Neural cell (in vitro differentiated cells): ENCODE measurements around the gene MAD1L1. TPM values are rescaled to one million over a fixed set of nuclear protein-coding genes. Genes with fewer than 3 reads are reported as not detected.

Source experiments
- H2AFZ ChIP-seq: fragments of 200-600, 300-800 bp; sonication (generic), shearing (Covaris generic); 2 replicates; pipeline ENCODE4 v1.6.0; 2014; ENCODE audit warnings: low read depth, mild to moderate bottlenecking, antibody characterized with exemption, low read length, moderate library complexity
- H3F3A ChIP-seq: fragments of 200-600 bp; shearing (Covaris generic); 2 replicates; pipeline ENCODE4 v1.6.1; 2016; ENCODE audit warnings: mild to moderate bottlenecking, moderate library complexity, mixed read lengths, antibody characterized with exemption, low read length; ENCODE audit not compliant: insufficient read depth, poor library complexity, severe bottlenecking
- H3K27ac ChIP-seq: fragments of 200-600, 300-800 bp; sonication (generic), shearing (Covaris generic); 2 replicates; pipeline ENCODE4 v1.5.1; 2014; ENCODE audit warnings: mild to moderate bottlenecking, low read length, moderate library complexity
- H3K27me3 ChIP-seq: fragments of 300-800, 200-600 bp; sonication (generic), shearing (Covaris generic); 2 replicates; pipeline ENCODE4 v1.6.0; 2014; ENCODE audit warnings: mild to moderate bottlenecking, low read depth, low read length, moderate library complexity; ENCODE audit not compliant: insufficient read depth
- H3K36me3 ChIP-seq: fragments of 300-800, 200-600 bp; sonication (generic), shearing (Covaris generic); 2 replicates; pipeline ENCODE4 v1.5.1; 2014; ENCODE audit warnings: mild to moderate bottlenecking, antibody characterized with exemption, low read length, moderate library complexity; ENCODE audit not compliant: insufficient read depth
- H3K4me2 ChIP-seq: fragments of 300-800, 200-600 bp; sonication (generic), shearing (Covaris generic); 2 replicates; pipeline ENCODE4 v1.6.0; 2014; ENCODE audit warnings: mild to moderate bottlenecking, low read length
- H3K4me3 ChIP-seq: fragments of 300-800, 200-600 bp; sonication (generic), shearing (Covaris generic); 2 replicates; pipeline ENCODE4 v1.5.1; 2014; ENCODE audit warnings: mild to moderate bottlenecking, low read length, moderate library complexity
- H3K79me2 ChIP-seq: fragments of 200-600 bp; shearing (Covaris generic); replicated peaks from 2 replicates; pipeline ENCODE4 v1.6.0; 2014; ENCODE audit warnings: mild to moderate bottlenecking, low read length, moderate library complexity; ENCODE audit not compliant: insufficient read depth
- H3K9ac ChIP-seq: fragments of 300-800, 200-600 bp; sonication (generic), shearing (Covaris generic); 2 replicates; pipeline ENCODE4 v1.6.1; 2016; ENCODE audit warnings: mild to moderate bottlenecking, low read length, mixed read lengths
- H3K9me2 ChIP-seq: fragments of 200-600 bp; shearing (Covaris generic); 2 replicates; pipeline ENCODE4 v1.6.1; 2016; ENCODE audit warnings: mild to moderate bottlenecking, low read length, mixed read lengths; ENCODE audit not compliant: insufficient read depth
- H3K9me3 ChIP-seq: fragments of 200-600, 300-800 bp; sonication (generic), shearing (Covaris generic); 2 replicates; pipeline ENCODE4 v1.6.1; 2016; ENCODE audit warnings: mild to moderate bottlenecking, mixed run types, low read length, moderate library complexity, mixed read lengths
- H4K20me1 ChIP-seq: fragments of 200-600 bp; shearing (Covaris generic); 2 replicates; pipeline ENCODE4 v1.6.1; 2016; ENCODE audit warnings: mild to moderate bottlenecking, mixed run types; ENCODE audit not compliant: insufficient read depth
- EP300 ChIP-seq: fragments of 450-650 bp; conservative IDR thresholded peaks from 2 replicates; pipeline ENCODE4 v1.6.1; 2014; ENCODE audit warnings: antibody characterized with exemption, mild to moderate bottlenecking, moderate library complexity; ENCODE audit not compliant: poor library complexity, severe bottlenecking
- EZH2 ChIP-seq: fragments of 200-600, 300-800 bp; shearing (Covaris generic), sonication (generic); IDR thresholded peaks from 2 replicates; pipeline ENCODE4 v1.6.1; 2014; ENCODE audit warnings: antibody characterized with exemption, low read length, borderline replicate concordance, mild to moderate bottlenecking; ENCODE audit not compliant: insufficient read depth, poor library complexity, severe bottlenecking
- MXI1 ChIP-seq: fragments of 450-650 bp; conservative IDR thresholded peaks from 2 replicates; pipeline ENCODE4 v1.6.1; 2014; ENCODE audit warnings: antibody characterized with exemption, mild to moderate bottlenecking; ENCODE audit not compliant: poor library complexity, severe bottlenecking
- POLR2AphosphoS5 ChIP-seq: IDR thresholded peaks from 2 replicates; pipeline ENCODE4 v1.6.1; 2012
- RAD21 ChIP-seq: fragments of 450-650 bp; conservative IDR thresholded peaks from 2 replicates; pipeline ENCODE4 v1.6.1; 2014; ENCODE audit warnings: antibody characterized with exemption, mild to moderate bottlenecking, moderate library complexity
- SMC3 ChIP-seq: fragments of 450-650 bp; conservative IDR thresholded peaks from 2 replicates; pipeline ENCODE4 v1.6.1; 2014; ENCODE audit warnings: antibody characterized with exemption, mild to moderate bottlenecking, moderate library complexity; ENCODE audit not compliant: poor library complexity
- TAF1 ChIP-seq: IDR thresholded peaks from 2 replicates; pipeline ENCODE4 v1.6.1; 2012; ENCODE audit warnings: low read depth
- polyA plus RNA-seq: library from polyadenylated mRNA; depleted of rRNA; stranded (reverse); fragments of >200 nt; gene quantifications from 2 replicates; pipeline ENCODE4 v1.2.3, GENCODE V29; 2014
- TF ChIP-seq, protein P1 (sequence below): fragments of 450-650 bp; IDR thresholded peaks from 2 replicates; pipeline ENCODE4 v1.5.1; 2014; ENCODE audit warnings: antibody characterized with exemption, mild to moderate bottlenecking, moderate library complexity; ENCODE audit not compliant: poor library complexity, severe bottlenecking
- TF ChIP-seq, protein P2 (sequence below): IDR thresholded peaks from 2 replicates; pipeline ENCODE4 v1.6.1; 2012; ENCODE audit warnings: borderline replicate concordance

MAD1L1 gene
- polyA plus RNA-seq, 1 donor from 2014 or later: 31.4 TPM

DNA sequence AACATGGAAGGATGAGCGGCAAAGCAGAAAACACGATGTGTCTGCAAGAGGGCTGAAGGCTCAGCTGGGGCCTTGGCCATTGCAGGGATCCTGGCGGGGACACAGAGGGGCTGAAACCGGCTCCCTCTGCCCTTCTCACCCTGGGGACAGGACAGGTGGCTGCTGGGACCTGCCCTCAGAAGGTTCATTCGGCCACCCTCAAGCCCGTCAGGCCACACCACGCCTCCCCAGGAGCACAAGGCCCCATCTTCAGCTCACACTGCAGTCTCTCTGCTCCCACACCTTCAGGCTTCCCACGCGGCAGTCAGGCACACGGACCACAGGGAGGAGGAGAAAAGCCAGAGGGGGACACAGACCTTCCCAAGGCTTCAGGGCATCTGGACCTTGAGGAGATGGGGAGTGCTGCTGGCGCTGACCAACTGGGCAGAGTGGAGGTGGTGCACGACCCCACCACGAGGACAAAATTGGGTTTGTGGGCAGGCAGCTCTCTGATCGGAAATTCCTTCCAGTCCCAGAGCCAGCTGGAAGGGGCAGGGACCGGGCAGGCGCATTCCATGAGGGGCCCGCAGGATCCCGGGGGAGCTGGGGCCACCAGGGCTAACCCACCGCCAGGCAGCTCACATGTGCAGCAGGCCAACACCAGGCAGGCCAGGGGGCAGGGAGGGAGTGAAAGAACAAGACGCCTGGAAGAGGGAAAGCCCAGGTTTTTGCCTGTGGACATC lies 104.0 kb downstream of the MAD1L1 start:
- TF ChIP-seq POLR2AphosphoS5 (no peak), SMC3 (no peak), EP300 (no peak), MXI1 (no peak), RAD21 (no peak), TAF1 (no peak), EZH2 (no peak)
- TF ChIP-seq, protein P1, sequence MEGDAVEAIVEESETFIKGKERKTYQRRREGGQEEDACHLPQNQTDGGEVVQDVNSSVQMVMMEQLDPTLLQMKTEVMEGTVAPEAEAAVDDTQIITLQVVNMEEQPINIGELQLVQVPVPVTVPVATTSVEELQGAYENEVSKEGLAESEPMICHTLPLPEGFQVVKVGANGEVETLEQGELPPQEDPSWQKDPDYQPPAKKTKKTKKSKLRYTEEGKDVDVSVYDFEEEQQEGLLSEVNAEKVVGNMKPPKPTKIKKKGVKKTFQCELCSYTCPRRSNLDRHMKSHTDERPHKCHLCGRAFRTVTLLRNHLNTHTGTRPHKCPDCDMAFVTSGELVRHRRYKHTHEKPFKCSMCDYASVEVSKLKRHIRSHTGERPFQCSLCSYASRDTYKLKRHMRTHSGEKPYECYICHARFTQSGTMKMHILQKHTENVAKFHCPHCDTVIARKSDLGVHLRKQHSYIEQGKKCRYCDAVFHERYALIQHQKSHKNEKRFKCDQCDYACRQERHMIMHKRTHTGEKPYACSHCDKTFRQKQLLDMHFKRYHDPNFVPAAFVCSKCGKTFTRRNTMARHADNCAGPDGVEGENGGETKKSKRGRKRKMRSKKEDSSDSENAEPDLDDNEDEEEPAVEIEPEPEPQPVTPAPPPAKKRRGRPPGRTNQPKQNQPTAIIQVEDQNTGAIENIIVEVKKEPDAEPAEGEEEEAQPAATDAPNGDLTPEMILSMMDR: no peak
- TF ChIP-seq, protein P2, sequence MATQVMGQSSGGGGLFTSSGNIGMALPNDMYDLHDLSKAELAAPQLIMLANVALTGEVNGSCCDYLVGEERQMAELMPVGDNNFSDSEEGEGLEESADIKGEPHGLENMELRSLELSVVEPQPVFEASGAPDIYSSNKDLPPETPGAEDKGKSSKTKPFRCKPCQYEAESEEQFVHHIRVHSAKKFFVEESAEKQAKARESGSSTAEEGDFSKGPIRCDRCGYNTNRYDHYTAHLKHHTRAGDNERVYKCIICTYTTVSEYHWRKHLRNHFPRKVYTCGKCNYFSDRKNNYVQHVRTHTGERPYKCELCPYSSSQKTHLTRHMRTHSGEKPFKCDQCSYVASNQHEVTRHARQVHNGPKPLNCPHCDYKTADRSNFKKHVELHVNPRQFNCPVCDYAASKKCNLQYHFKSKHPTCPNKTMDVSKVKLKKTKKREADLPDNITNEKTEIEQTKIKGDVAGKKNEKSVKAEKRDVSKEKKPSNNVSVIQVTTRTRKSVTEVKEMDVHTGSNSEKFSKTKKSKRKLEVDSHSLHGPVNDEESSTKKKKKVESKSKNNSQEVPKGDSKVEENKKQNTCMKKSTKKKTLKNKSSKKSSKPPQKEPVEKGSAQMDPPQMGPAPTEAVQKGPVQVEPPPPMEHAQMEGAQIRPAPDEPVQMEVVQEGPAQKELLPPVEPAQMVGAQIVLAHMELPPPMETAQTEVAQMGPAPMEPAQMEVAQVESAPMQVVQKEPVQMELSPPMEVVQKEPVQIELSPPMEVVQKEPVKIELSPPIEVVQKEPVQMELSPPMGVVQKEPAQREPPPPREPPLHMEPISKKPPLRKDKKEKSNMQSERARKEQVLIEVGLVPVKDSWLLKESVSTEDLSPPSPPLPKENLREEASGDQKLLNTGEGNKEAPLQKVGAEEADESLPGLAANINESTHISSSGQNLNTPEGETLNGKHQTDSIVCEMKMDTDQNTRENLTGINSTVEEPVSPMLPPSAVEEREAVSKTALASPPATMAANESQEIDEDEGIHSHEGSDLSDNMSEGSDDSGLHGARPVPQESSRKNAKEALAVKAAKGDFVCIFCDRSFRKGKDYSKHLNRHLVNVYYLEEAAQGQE: no peak
- Histone ChIP-seq H3K4me3 (no peak overlapping the region), H4K20me1 (no peaks in the 10 kb centered on the region), H3K27me3 (no peaks in the 10 kb centered on the region), H3K9me3 (no peaks in the 10 kb centered on the region), H2AFZ (no peak overlapping the region), H3K9ac (no peak overlapping the region), H3F3A (no peaks in the 10 kb centered on the region), H3K36me3 (no peaks in the 10 kb centered on the region), H3K4me2 (no peak overlapping the region), H3K9me2 (no peaks in the 10 kb centered on the region), H3K27ac (no peak overlapping the region), H3K79me2 (no peaks in the 10 kb centered on the region)

DNA sequence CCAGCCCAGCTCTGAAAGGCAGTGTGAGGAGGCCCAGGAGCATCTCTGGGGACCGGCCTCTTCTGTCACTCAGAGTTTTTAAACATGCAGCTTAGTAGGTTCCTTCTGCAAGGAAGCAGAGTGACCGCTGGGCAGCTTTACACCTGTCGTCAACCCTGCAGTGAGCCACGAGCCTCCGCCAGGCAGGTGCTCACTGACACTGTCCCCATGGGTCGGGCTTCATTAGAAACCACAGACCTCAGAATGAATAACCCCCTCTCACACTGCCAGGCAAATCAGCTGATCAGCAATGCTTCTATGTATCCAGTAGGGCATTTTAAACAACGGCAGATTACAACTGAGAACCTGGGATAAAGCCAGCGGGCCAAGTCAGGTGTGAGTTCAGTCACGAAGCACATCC lies 106.1 kb downstream of the MAD1L1 start:
- TF ChIP-seq TAF1 (no peak), MXI1 (no peak), RAD21 (no peak), EP300 (no peak), SMC3 (no peak), EZH2 (no peak), POLR2AphosphoS5 (no peak)
- TF ChIP-seq, protein P2: no peak
- TF ChIP-seq, protein P1: no peak
- H3K9me2 ChIP-seq: no peaks in the 10 kb centered on the region

More for the DNA sequence above, 106.1 kb downstream of the MAD1L1 start:
- Histone ChIP-seq H3F3A (no peaks in the 10 kb centered on the region), H3K27ac (no peak overlapping the region), H3K79me2 (no peaks in the 10 kb centered on the region), H3K9ac (no peak overlapping the region), H3K4me2 (no peak overlapping the region), H3K36me3 (no peaks in the 10 kb centered on the region), H2AFZ (no peak overlapping the region), H3K9me3 (no peaks in the 10 kb centered on the region), H4K20me1 (no peaks in the 10 kb centered on the region), H3K27me3 (no peaks in the 10 kb centered on the region), H3K4me3 (no peak overlapping the region)
